Thymus (tissue), 11 donors: ENCODE data around the gene SLC6A19. TPM values are rescaled to one million over a fixed set of nuclear protein-coding genes. Genes with fewer than 3 reads are reported as not detected.

Source experiments
- DNase-seq, 9 donors: peaks; one replicate each; pipeline ENCODE4 v3.0.0-alpha.2; 2013; ENCODE audit warnings: low spot score in 9 of 9, low read depth in 6 of 9, missing footprints in 1 of 9
- H3K27ac ChIP-seq, 2 donors: one replicate each; pipeline ENCODE4 v1.5.1; 2013; ENCODE audit warnings: control low read depth in 1 of 2, low read depth in 1 of 2, low read length in 1 of 2, mild to moderate bottlenecking in 1 of 2, moderate library complexity in 1 of 2
- H3K27me3 ChIP-seq, 2 donors: one replicate each; pipeline ENCODE4 v1.5.1; 2013; ENCODE audit warnings: low read length in 1 of 2; ENCODE audit not compliant: control insufficient read depth in 2 of 2, insufficient read depth in 1 of 2
- H3K36me3 ChIP-seq, 2 donors: one replicate each; pipeline ENCODE4 v1.5.1; 2013; ENCODE audit warnings: low read length in 1 of 2, mild to moderate bottlenecking in 1 of 2, moderate library complexity in 1 of 2; ENCODE audit not compliant: control insufficient read depth in 2 of 2, insufficient read depth in 2 of 2
- H3K4me1 ChIP-seq, 2 donors: one replicate each; pipeline ENCODE4 v1.5.1; 2013; ENCODE audit warnings: low read length in 2 of 2; ENCODE audit not compliant: control insufficient read depth in 2 of 2, insufficient read depth in 2 of 2
- H3K4me3 ChIP-seq, 2 donors: one replicate each; pipeline ENCODE4 v1.5.1; 2013; ENCODE audit warnings: low read length in 2 of 2, control low read depth in 1 of 2, mild to moderate bottlenecking in 1 of 2
- H3K9me3 ChIP-seq, 2 donors: one replicate each; pipeline ENCODE4 v1.5.1; 2013; ENCODE audit warnings: low read length in 1 of 2, mild to moderate bottlenecking in 1 of 2; ENCODE audit not compliant: control insufficient read depth in 2 of 2, insufficient read depth in 1 of 2
- WGBS: extraction: QIAGEN DNeasy Blood & Tissue Kit; methylation state at CpG from one replicate; pipeline ENCODE4 v1.1.7; 2013; 5-methylcytosine and 5-hydroxymethylcytosine counted together
- polyA plus RNA-seq: library from polyadenylated mRNA; stranded (reverse); fragments of 200-250 nt; gene quantifications from one replicate; pipeline ENCODE4 v1.2.3, GENCODE V29; 2013
- total RNA-seq: library from RNA; stranded (reverse); fragments of 120-200 nt; gene quantifications from one replicate; pipeline ENCODE4 v1.2.4, GENCODE V29; 2013
- donor health status: healthy.

SLC6A19 gene
- total and polyA plus RNA-seq, 2 donors = 0.09 to 0.16 TPM

- no peak overlapping the region for H3K27ac ChIP-seq
- 97% methylated on average over 20 of the region's 20 CpGs for WGBS
- no peak overlapping the region for H3K4me3 ChIP-seq
- H3K9me3 ChIP-seq = peaks cover 0 to 10% of the 10 kb centered on the region in 2 donors
- H3K27me3 ChIP-seq = peaks cover 0 to 10% of the 10 kb centered on the region in 2 donors
- H3K36me3 ChIP-seq = no peaks in the 10 kb centered on the region
- peaks cover 11 to 24% of the 10 kb centered on the region in 2 donors for H3K4me1 ChIP-seq
- DNase-seq = no peak
Observed at GRCh38 chr5:1172007-1172581, 29.3 kb upstream of the SLC6A19 start.

- Histone ChIP-seq H3K27ac (no peak overlapping the region), H3K27me3 (peaks cover 0 to 4% of the 10 kb centered on the region in 2 donors), H3K4me3 (no peak overlapping the region), H3K9me3 (peaks cover 0 to 10% of the 10 kb centered on the region in 2 donors), H3K4me1 (peaks cover 6 to 16% of the 10 kb centered on the region in 2 donors), H3K36me3 (no peaks in the 10 kb centered on the region)
- peak in 1 of 9 donors; percentile 30 for DNase-seq
- 64% methylated on average over 22 of the region's 22 CpGs for WGBS
Observed at GRCh38 chr5:1172670-1173404, 28.6 kb upstream of the SLC6A19 start.

- Histone ChIP-seq H3K27me3 (peaks cover 0 to 2% of the 10 kb centered on the region in 2 donors), H3K4me3 (no peak overlapping the region), H3K27ac (no peak overlapping the region), H3K36me3 (no peaks in the 10 kb centered on the region), H3K4me1 (peaks cover 4 to 9% of the 10 kb centered on the region in 2 donors), H3K9me3 (peaks cover 0 to 10% of the 10 kb centered on the region in 2 donors)
- WGBS = 95% methylated on average over 21 of the region's 21 CpGs
- no peak for DNase-seq
Observed at GRCh38 chr5:1173485-1174070, 27.8 kb upstream of the SLC6A19 start.

GRCh38 chr5:1174122-1174936, 27.1 kb upstream of the SLC6A19 start:
- H3K4me3 ChIP-seq = no peak overlapping the region
- H3K36me3 ChIP-seq = no peaks in the 10 kb centered on the region
- peaks cover 0 to 10% of the 10 kb centered on the region in 2 donors for H3K9me3 ChIP-seq
- H3K27me3 ChIP-seq = no peaks in the 10 kb centered on the region
- no peak overlapping the region for H3K27ac ChIP-seq
- DNase-seq = peak in 4 of 9 donors; percentile 13 to 43 (median 32)
- WGBS = 52% methylated on average over 27 of the region's 27 CpGs
- peaks cover 4 to 8% of the 10 kb centered on the region in 2 donors for H3K4me1 ChIP-seq

GRCh38 chr5:1175015-1175414, 26.4 kb upstream of the SLC6A19 start:
- Histone ChIP-seq H3K9me3 (peaks cover 0 to 10% of the 10 kb centered on the region in 2 donors), H3K4me1 (peaks cover 4 to 8% of the 10 kb centered on the region in 2 donors), H3K27ac (no peak overlapping the region), H3K4me3 (no peak overlapping the region), H3K36me3 (no peaks in the 10 kb centered on the region), H3K27me3 (no peaks in the 10 kb centered on the region)
- WGBS = 94% methylated on average over 8 of the region's 8 CpGs
- DNase-seq = no peak

- 95% methylated on average over 26 of the region's 26 CpGs for WGBS
- H3K4me3 ChIP-seq = no peak overlapping the region
- H3K27ac ChIP-seq = no peak overlapping the region
- H3K4me1 ChIP-seq = peaks cover 4 to 8% of the 10 kb centered on the region in 2 donors
- peaks cover 0 to 10% of the 10 kb centered on the region in 2 donors for H3K9me3 ChIP-seq
- H3K36me3 ChIP-seq = no peaks in the 10 kb centered on the region
- DNase-seq = no peak
- H3K27me3 ChIP-seq = no peaks in the 10 kb centered on the region
Observed at GRCh38 chr5:1175801-1176472, 25.5 kb upstream of the SLC6A19 start.

- Histone ChIP-seq H3K9me3 (peaks cover 0 to 10% of the 10 kb centered on the region in 2 donors), H3K27me3 (no peaks in the 10 kb centered on the region), H3K4me3 (no peak overlapping the region), H3K27ac (no peak overlapping the region), H3K4me1 (peaks cover 4 to 8% of the 10 kb centered on the region in 2 donors), H3K36me3 (no peaks in the 10 kb centered on the region)
- no peak for DNase-seq
- 92% methylated on average over 42 of the region's 42 CpGs for WGBS
Observed at GRCh38 chr5:1176473-1177391, 24.7 kb upstream of the SLC6A19 start.
